Brain microvascular endothelial cell (primary cell): Measurements from ENCODE around the gene CAMK2N2.

Experiments used
- DNase-seq: peaks from one replicate; pipeline ENCODE4 v3.0.0-alpha.2; 2020
- H3K27ac ChIP-seq: fragments of 250-450 bp; sonication (Bioruptor Pico); 2 replicates; pipeline ENCODE4 v1.5.1; 2020; ENCODE audit warnings: mild to moderate bottlenecking, moderate library complexity
- H3K27me3 ChIP-seq: fragments of 250-450 bp; sonication (Bioruptor Pico); replicated peaks from 2 replicates; pipeline ENCODE4 v1.5.1; 2020; ENCODE audit warnings: mild to moderate bottlenecking
- H3K36me3 ChIP-seq: fragments of 250-450 bp; sonication (Bioruptor Pico); replicated peaks from 2 replicates; pipeline ENCODE4 v1.5.1; 2020; ENCODE audit warnings: mild to moderate bottlenecking
- H3K4me3 ChIP-seq: 2 replicates; pipeline ENCODE4 v1.5.1; 2011; ENCODE audit warnings: low read depth, mild to moderate bottlenecking, control low read depth, low read length, moderate library complexity
- CTCF ChIP-seq: IDR thresholded peaks from 2 replicates; pipeline ENCODE4 v1.5.1; 2011; ENCODE audit warnings: low read depth, mild to moderate bottlenecking, moderate library complexity, low read length, control low read depth, inconsistent platforms; ENCODE audit errors: missing control alignments
- in situ Hi-C: cut with HindIII; loops from 2 replicates; pipeline ENCODE4 v1.10.0; 2017; ENCODE audit warnings: low sequenced_read_pairs, low pct_ligation_motif_present

The CAMK2N2 gene

GRCh38 chr3:184249412-184250166 lies 11.8 kb downstream of the CAMK2N2 start, which contains the start of gene EEF1AKMT4:
Gene EEF1AKMT4 (plus strand): TSS chr3:184249672. CDS start chr3:184249695, 23 bp downstream.
- Histone ChIP-seq H3K27ac (peak within 1 kb of the TSS; percentile 83), H3K27me3 (no peaks in the 10 kb centered on the region), H3K4me3 (peak within 1 kb of the TSS; percentile 95), H3K36me3 (peaks cover 6% of the 10 kb centered on the region)
- TF ChIP-seq CTCF = peak; percentile 70
- in situ Hi-C loops = no loop called here
- DNase-seq = peak; percentile 97

DNA sequence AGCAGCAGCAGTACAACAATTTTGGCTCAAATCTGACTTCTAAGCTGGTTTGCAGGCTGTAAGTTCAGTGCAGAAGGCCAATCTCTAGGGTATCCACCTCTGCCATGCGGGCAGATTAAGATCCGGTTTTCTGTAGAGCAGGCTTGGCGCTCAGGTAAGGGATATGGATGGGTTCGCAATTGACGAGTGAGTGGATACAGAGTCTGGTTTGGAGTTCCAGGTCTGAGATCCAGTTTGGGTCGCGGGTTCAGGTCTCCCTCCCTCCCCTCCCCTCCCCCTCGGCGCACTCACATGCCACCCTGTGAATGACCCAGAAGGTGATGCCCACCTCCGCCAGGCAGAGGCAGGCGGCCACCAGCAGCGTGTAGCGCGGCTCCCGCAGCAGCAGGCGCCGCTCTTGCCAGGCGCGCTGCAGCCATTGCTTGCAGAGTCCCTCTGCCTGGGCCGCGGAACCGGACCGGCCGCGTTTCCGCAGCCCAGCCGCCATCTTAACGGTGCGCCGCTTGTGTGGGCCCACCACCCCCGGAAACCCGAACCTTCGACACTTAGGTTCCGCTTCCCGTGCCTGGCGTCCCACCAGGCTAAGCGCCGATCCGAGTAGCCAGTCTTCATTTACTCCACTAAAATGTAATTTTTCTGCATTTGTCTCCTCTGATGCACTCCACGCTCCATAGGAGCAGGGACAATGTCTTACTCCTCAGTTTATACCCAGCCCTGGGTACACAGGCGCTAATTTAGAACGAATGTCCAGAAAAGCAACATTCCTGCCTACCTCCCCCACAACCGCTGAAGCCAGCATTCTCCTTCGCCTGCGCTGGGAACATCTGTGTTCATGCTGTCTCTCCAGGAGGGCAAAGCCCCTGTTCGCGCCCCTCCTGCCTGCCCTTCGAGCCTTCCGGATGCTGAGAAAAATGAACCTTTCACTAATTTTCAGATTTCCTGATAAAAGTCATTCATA lies 12.6 kb downstream of the CAMK2N2 start, which contains the start of gene ALG3:
ALG3 (minus strand) TSS at position 509 of the 958 bp plus-strand sequence; CDS start at position 487, 22 bp downstream.
- Histone ChIP-seq H3K4me3 (peak within 1 kb of the TSS; percentile 95), H3K36me3 (peaks cover 11% of the 10 kb centered on the region)
- in situ Hi-C loops = no loop called here

DNA sequence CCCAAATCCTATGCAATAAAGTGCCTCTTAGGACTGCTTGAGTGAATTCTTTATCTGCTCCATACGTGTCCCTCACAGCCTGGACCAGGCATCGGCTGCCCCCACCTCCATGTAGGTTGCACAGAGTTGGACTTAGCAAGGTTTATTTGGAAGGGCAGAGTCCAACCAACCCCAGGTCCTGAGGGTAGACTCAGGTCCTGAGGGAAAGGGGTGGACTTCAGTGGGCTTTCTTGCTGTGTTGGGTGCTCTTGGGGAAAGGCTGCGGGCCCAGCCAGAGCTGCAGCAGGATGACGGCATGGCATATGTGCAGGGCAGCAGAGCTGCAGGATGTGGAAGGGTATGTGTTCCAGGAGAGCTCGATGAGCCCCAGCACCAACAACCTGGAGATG lies 19.1 kb downstream of the CAMK2N2 start:
- DNase-seq = no peak
- no peak overlapping the region for H3K4me3 ChIP-seq
- H3K27ac ChIP-seq = no peak overlapping the region
- H3K27me3 ChIP-seq = no peaks in the 10 kb centered on the region
- no peak for TF ChIP-seq CTCF
- in situ Hi-C loops = no loop called here
- peaks cover 28% of the 10 kb centered on the region for H3K36me3 ChIP-seq

More for the DNA sequence above, 12.6 kb downstream of the CAMK2N2 start, which contains the start of gene ALG3:
- Histone ChIP-seq H3K27ac (peak within 1 kb of the TSS; percentile 83), H3K27me3 (no peaks in the 10 kb centered on the region)
- peak; percentile 78 for DNase-seq
- TF ChIP-seq CTCF = no peak

- Histone ChIP-seq H3K4me3 (no peak overlapping the region), H3K27ac (no peak overlapping the region), H3K36me3 (peaks cover 28% of the 10 kb centered on the region), H3K27me3 (no peaks in the 10 kb centered on the region)
- DNase-seq = no peak
- TF ChIP-seq CTCF = peak; percentile 69
- in situ Hi-C loops = no loop called here
Observed at GRCh38 chr3:184241447-184242296, 19.7 kb downstream of the CAMK2N2 start.

- TF ChIP-seq CTCF = no peak
- H3K36me3 ChIP-seq = peaks cover 28% of the 10 kb centered on the region
- no peak overlapping the region for H3K27ac ChIP-seq
- H3K27me3 ChIP-seq = no peaks in the 10 kb centered on the region
- no peak for DNase-seq
- in situ Hi-C loops = no loop called here
- H3K4me3 ChIP-seq = no peak overlapping the region
Observed at GRCh38 chr3:184241141-184241446, 20.3 kb downstream of the CAMK2N2 start.
